RWPE2 (cell line): ENCODE measurements around the gene TMEM232.

Experiments used
- ATAC-seq: fragments of 200-7000 bp; cut with Tn5 transposase; 3 replicates; pipeline ENCODE4 v1.9.1; 2021; ENCODE audit warnings: low read depth
- DNase-seq: peaks from one replicate; pipeline ENCODE4 v3.0.0-alpha.2; 2020; ENCODE audit warnings: low spot score
- H3K27ac ChIP-seq: fragments of 450-650 bp; 2 replicates; pipeline ENCODE4 v1.5.1; 2017; ENCODE audit warnings: mild to moderate bottlenecking; ENCODE audit not compliant: poor library complexity, severe bottlenecking
- H3K27me3 ChIP-seq: fragments of 250-450 bp; sonication (Bioruptor Pico); 2 replicates; pipeline ENCODE4 v1.5.1; 2021; ENCODE audit warnings: mild to moderate bottlenecking, moderate library complexity; ENCODE audit not compliant: insufficient read depth, poor library complexity, severe bottlenecking
- H3K36me3 ChIP-seq: fragments of 250-450 bp; sonication (Bioruptor Pico); 2 replicates; pipeline ENCODE4 v1.5.1; 2020; ENCODE audit warnings: low read depth, mild to moderate bottlenecking, moderate library complexity
- H3K4me1 ChIP-seq: fragments of 250-450 bp; sonication (Bioruptor Pico); 2 replicates; pipeline ENCODE4 v1.5.1; 2021; ENCODE audit warnings: mild to moderate bottlenecking, moderate library complexity; ENCODE audit not compliant: insufficient read depth, poor library complexity, severe bottlenecking
- H3K4me3 ChIP-seq: fragments of 250-450 bp; sonication (Bioruptor Pico); 2 replicates; pipeline ENCODE4 v1.5.1; 2021; ENCODE audit warnings: mild to moderate bottlenecking, moderate library complexity; ENCODE audit not compliant: severe bottlenecking
- H3K9me3 ChIP-seq: fragments of 250-450 bp; sonication (Bioruptor Pico); 2 replicates; pipeline ENCODE4 v1.5.1; 2021; ENCODE audit warnings: mild to moderate bottlenecking, moderate library complexity; ENCODE audit not compliant: severe bottlenecking
- TF ChIP-seq, protein P1 (sequence below): fragments of 450-650 bp; IDR thresholded peaks from one replicate; pipeline ENCODE4 v1.5.1; 2017; ENCODE audit warnings: mild to moderate bottlenecking, moderate library complexity; ENCODE audit not compliant: poor library complexity, severe bottlenecking

The TMEM232 gene

GRCh38 chr5:110383231-110383630, 343.2 kb downstream of the TMEM232 start:
- Histone ChIP-seq H3K9me3 (peaks cover 4% of the 10 kb centered on the region), H3K36me3 (no peaks in the 10 kb centered on the region), H3K4me3 (no peak overlapping the region), H3K27me3 (no peaks in the 10 kb centered on the region), H3K4me1 (no peaks in the 10 kb centered on the region), H3K27ac (no peak overlapping the region)
- TF ChIP-seq, protein P1, sequence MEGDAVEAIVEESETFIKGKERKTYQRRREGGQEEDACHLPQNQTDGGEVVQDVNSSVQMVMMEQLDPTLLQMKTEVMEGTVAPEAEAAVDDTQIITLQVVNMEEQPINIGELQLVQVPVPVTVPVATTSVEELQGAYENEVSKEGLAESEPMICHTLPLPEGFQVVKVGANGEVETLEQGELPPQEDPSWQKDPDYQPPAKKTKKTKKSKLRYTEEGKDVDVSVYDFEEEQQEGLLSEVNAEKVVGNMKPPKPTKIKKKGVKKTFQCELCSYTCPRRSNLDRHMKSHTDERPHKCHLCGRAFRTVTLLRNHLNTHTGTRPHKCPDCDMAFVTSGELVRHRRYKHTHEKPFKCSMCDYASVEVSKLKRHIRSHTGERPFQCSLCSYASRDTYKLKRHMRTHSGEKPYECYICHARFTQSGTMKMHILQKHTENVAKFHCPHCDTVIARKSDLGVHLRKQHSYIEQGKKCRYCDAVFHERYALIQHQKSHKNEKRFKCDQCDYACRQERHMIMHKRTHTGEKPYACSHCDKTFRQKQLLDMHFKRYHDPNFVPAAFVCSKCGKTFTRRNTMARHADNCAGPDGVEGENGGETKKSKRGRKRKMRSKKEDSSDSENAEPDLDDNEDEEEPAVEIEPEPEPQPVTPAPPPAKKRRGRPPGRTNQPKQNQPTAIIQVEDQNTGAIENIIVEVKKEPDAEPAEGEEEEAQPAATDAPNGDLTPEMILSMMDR = no peak
- DNase-seq (no peak), ATAC-seq (no peak)

DNA sequence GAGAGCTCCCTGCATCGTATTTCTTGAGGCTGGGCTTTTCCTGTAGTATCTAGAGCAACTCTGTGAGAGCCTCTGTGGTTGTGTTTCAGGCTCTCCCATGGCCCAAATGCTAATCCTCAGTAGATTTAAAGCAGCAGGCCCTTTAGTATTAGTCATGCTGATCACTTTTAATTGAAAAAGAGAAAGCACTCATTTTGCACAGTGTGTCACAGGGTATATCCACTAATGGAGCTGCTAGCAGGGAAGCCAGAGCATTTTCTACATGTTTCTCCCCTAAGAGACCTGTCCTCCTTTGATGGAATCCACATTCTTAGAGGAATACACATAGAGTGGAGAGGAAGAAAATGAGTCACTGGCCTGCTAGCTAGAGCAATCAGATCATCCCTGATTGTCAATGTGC, 348.5 kb downstream of the TMEM232 start:
- H3K27ac ChIP-seq = no peak overlapping the region
- H3K4me1 ChIP-seq = no peaks in the 10 kb centered on the region
- no peak for DNase-seq

GRCh38 chr5:110377361-110377760, 349.1 kb downstream of the TMEM232 start:
- DNase-seq (no peak), ATAC-seq (no peak)
- no peaks in the 10 kb centered on the region for H3K4me1 ChIP-seq
- no peak overlapping the region for H3K4me3 ChIP-seq
- TF ChIP-seq, protein P1 = no peak
- H3K27me3 ChIP-seq = peaks cover 9% of the 10 kb centered on the region
- H3K36me3 ChIP-seq = no peaks in the 10 kb centered on the region
- H3K9me3 ChIP-seq = peaks cover 4% of the 10 kb centered on the region
- no peak overlapping the region for H3K27ac ChIP-seq

More for the DNA sequence above, 348.5 kb downstream of the TMEM232 start:
- ATAC-seq = peak; percentile 69; the same call in 2 of the 3 replicates
- H3K27me3 ChIP-seq = peaks cover 9% of the 10 kb centered on the region
- H3K4me3 ChIP-seq = no peak overlapping the region
- peaks cover 4% of the 10 kb centered on the region for H3K9me3 ChIP-seq
- TF ChIP-seq, protein P1 = no peak
- no peaks in the 10 kb centered on the region for H3K36me3 ChIP-seq

- no peak overlapping the region for H3K27ac ChIP-seq
- TF ChIP-seq, protein P1 = no peak
These were observed 350.1 kb downstream of the TMEM232 start for GRCh38 chr5:110376281-110376951.

GRCh38 chr5:110371725-110372041, 354.8 kb downstream of the TMEM232 start:
- H3K4me3 ChIP-seq = no peak overlapping the region
- DNase-seq = no peak
- TF ChIP-seq, protein P1 = no peak
- H3K27me3 ChIP-seq = peaks cover 6% of the 10 kb centered on the region
- no peaks in the 10 kb centered on the region for H3K9me3 ChIP-seq
- no peaks in the 10 kb centered on the region for H3K36me3 ChIP-seq
- no peaks in the 10 kb centered on the region for H3K4me1 ChIP-seq
- H3K27ac ChIP-seq = no peak overlapping the region
- no peak for ATAC-seq

More at GRCh38 chr5:110376281-110376951, 350.1 kb downstream of the TMEM232 start:
- no peak for ATAC-seq
- no peaks in the 10 kb centered on the region for H3K9me3 ChIP-seq
- no peak for DNase-seq
- no peak overlapping the region for H3K4me3 ChIP-seq
- peaks cover 9% of the 10 kb centered on the region for H3K27me3 ChIP-seq
- H3K4me1 ChIP-seq = no peaks in the 10 kb centered on the region
- H3K36me3 ChIP-seq = no peaks in the 10 kb centered on the region
